ENCODE data around the gene UNC5CL.

UNC5CL gene

DNA sequence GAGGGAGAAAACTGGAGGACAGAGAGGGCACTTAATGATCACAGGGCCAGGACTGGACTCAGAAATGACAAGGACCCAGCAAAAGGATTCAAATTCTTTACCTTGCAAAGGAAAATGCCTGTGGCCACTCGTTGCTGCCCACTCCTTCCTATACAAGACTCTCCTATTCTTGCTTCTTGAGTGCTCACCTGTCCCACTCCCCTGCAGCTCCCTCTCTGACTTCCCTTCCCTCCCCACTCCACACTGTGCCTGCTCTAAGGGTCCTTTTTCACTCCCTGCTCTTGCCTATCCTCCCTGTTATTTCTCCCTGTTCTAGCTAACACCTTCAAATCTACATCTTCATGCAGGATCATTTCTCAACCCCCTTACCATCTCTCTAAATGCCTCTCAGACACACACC lies 56.1 kb downstream of the UNC5CL start:
- H3K79me2 ChIP-seq (ENCODE audit: insufficient read depth, low read length), result no peaks in the 10 kb centered on the region
- no peak overlapping the region for H3K9ac ChIP-seq (ENCODE audit: low read depth, low read length, poor library complexity, severe bottlenecking)
- TF ChIP-seq EZH2phosphoT487 (IDR thresholded peaks at IDR 0.05; ENCODE audit: borderline replicate concordance), result no peak
- TF ChIP-seq, protein P1, sequence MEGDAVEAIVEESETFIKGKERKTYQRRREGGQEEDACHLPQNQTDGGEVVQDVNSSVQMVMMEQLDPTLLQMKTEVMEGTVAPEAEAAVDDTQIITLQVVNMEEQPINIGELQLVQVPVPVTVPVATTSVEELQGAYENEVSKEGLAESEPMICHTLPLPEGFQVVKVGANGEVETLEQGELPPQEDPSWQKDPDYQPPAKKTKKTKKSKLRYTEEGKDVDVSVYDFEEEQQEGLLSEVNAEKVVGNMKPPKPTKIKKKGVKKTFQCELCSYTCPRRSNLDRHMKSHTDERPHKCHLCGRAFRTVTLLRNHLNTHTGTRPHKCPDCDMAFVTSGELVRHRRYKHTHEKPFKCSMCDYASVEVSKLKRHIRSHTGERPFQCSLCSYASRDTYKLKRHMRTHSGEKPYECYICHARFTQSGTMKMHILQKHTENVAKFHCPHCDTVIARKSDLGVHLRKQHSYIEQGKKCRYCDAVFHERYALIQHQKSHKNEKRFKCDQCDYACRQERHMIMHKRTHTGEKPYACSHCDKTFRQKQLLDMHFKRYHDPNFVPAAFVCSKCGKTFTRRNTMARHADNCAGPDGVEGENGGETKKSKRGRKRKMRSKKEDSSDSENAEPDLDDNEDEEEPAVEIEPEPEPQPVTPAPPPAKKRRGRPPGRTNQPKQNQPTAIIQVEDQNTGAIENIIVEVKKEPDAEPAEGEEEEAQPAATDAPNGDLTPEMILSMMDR (conservative IDR thresholded peaks at IDR 0.05; ENCODE audit: low read length), result no peak
- H2AFZ ChIP-seq (ENCODE audit: low read length), result no peak overlapping the region
- H3K4me3 ChIP-seq (ENCODE audit: low read length, poor library complexity, severe bottlenecking), result no peak overlapping the region
- peaks cover 5% of the 10 kb centered on the region for H3K27me3 ChIP-seq (ENCODE audit: insufficient read depth, low read length, poor library complexity, severe bottlenecking)
- no peak overlapping the region for H3K4me2 ChIP-seq (ENCODE audit: low read depth, low read length, poor library complexity, severe bottlenecking)
- H3F3A ChIP-seq (ENCODE audit: low read depth), result no peaks in the 10 kb centered on the region
- H3K4me1 ChIP-seq (ENCODE audit: insufficient read depth, low read length, poor library complexity, severe bottlenecking), result no peaks in the 10 kb centered on the region
- no peaks in the 10 kb centered on the region for H4K20me1 ChIP-seq (ENCODE audit: insufficient read depth, low read length, poor library complexity, severe bottlenecking)
- H3K9me2 ChIP-seq (replicated peaks; ENCODE audit: low read depth, low read length), result no peaks in the 10 kb centered on the region
- no peaks in the 10 kb centered on the region for H3K9me3 ChIP-seq (ENCODE audit: insufficient read depth, low read depth, low read length)
- H3K36me3 ChIP-seq (ENCODE audit: insufficient read depth, low read length), result no peaks in the 10 kb centered on the region

DNA sequence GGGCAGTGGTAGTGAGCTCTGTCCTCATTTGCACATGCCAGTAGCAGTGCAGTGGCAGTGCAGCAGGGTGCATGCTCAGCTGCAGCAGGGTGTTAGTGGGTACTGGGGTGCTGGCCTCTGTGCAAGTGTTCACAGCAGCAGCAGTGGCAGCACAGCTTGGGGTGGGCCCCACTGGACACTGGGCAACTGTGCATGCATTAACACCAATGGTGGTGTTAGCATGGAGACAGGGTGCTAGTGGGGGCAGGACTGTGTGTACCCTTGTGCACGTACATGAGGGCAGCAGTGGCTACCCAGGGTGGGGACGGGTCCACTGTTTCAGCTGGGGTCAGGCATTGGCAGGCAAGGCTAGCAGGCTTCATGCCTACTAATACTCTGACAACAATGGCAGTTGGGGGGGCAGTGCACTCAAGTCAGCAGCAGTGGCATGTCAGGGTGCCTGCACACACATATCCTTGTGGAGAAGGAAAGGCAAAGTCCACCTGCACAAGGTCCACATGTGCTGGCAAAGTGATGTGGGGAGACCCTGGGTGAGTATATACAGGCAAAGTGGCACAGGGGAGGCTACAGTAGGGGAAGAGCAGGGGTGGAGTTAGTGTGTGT lies 60.2 kb downstream of the UNC5CL start:
- H3K4me2 ChIP-seq (ENCODE audit: low read depth, low read length, poor library complexity, severe bottlenecking), result no peak overlapping the region
- no peaks in the 10 kb centered on the region for H3K79me2 ChIP-seq (ENCODE audit: insufficient read depth, low read length)
- no peaks in the 10 kb centered on the region for H3K9me3 ChIP-seq (ENCODE audit: insufficient read depth, low read depth, low read length)
- H2AFZ ChIP-seq (ENCODE audit: low read length), result no peak overlapping the region
- no peaks in the 10 kb centered on the region for H3K4me1 ChIP-seq (ENCODE audit: insufficient read depth, low read length, poor library complexity, severe bottlenecking)
- H3K9me2 ChIP-seq (replicated peaks; ENCODE audit: low read depth, low read length), result no peaks in the 10 kb centered on the region
- H3K27me3 ChIP-seq (ENCODE audit: insufficient read depth, low read length, poor library complexity, severe bottlenecking), result peaks cover 5% of the 10 kb centered on the region
- H3K4me3 ChIP-seq (ENCODE audit: low read length, poor library complexity, severe bottlenecking), result no peak overlapping the region
- no peak overlapping the region for H3K9ac ChIP-seq (ENCODE audit: low read depth, low read length, poor library complexity, severe bottlenecking)
- no peaks in the 10 kb centered on the region for H3K36me3 ChIP-seq (ENCODE audit: insufficient read depth, low read length)
- H4K20me1 ChIP-seq (ENCODE audit: insufficient read depth, low read length, poor library complexity, severe bottlenecking), result no peaks in the 10 kb centered on the region
- TF ChIP-seq, protein P1 (conservative IDR thresholded peaks at IDR 0.05; ENCODE audit: low read length), result no peak
- TF ChIP-seq EZH2phosphoT487 (IDR thresholded peaks at IDR 0.05; ENCODE audit: borderline replicate concordance), result no peak
- no peaks in the 10 kb centered on the region for H3F3A ChIP-seq (ENCODE audit: low read depth)

DNA sequence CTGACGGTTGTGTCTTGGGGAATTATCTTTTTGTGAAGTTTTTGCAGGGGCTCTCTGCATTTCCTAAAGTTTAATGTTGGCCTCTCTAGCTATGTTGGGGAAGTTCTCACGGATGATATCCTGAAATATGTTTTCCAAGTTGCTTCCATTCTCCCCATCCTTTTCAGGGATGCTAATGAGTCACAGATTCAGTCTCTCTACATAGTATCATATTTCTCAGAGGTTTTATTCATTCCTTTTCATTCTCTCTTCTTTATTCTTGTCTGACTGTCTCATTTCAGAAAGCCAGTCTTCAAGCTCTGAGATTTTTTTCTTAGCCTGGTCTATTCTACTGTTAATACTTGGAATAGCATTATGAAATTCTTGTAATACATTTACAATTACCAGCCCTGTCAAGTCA lies 61.3 kb downstream of the UNC5CL start:
- Histone ChIP-seq H3F3A (ENCODE audit: low read depth) (no peaks in the 10 kb centered on the region), H3K4me3 (ENCODE audit: low read length, poor library complexity, severe bottlenecking) (no peak overlapping the region), H3K9me3 (ENCODE audit: insufficient read depth, low read depth, low read length) (no peaks in the 10 kb centered on the region), H2AFZ (ENCODE audit: low read length) (no peak overlapping the region), H3K9me2 (replicated peaks; ENCODE audit: low read depth, low read length) (no peaks in the 10 kb centered on the region), H4K20me1 (ENCODE audit: insufficient read depth, low read length, poor library complexity, severe bottlenecking) (no peaks in the 10 kb centered on the region), H3K79me2 (ENCODE audit: insufficient read depth, low read length) (no peaks in the 10 kb centered on the region), H3K4me2 (ENCODE audit: low read depth, low read length, poor library complexity, severe bottlenecking) (no peak overlapping the region), H3K27me3 (ENCODE audit: insufficient read depth, low read length, poor library complexity, severe bottlenecking) (peaks cover 5% of the 10 kb centered on the region), H3K36me3 (ENCODE audit: insufficient read depth, low read length) (no peaks in the 10 kb centered on the region), H3K4me1 (ENCODE audit: insufficient read depth, low read length, poor library complexity, severe bottlenecking) (no peaks in the 10 kb centered on the region), H3K9ac (ENCODE audit: low read depth, low read length, poor library complexity, severe bottlenecking) (no peak overlapping the region)
- TF ChIP-seq, protein P1 (conservative IDR thresholded peaks at IDR 0.05; ENCODE audit: low read length), result no peak
- no peak for TF ChIP-seq EZH2phosphoT487 (IDR thresholded peaks at IDR 0.05; ENCODE audit: borderline replicate concordance)
